Loucy (cell line): Measurements from ENCODE around the gene UCN3.

Source experiments
- EZH2phosphoT487 ChIP-seq: fragments of 200-600 bp; IDR thresholded peaks from 2 replicates; pipeline ENCODE4 v1.6.1; 2018; ENCODE audit warnings: antibody characterized with exemption, mild to moderate bottlenecking, moderate library complexity, borderline replicate concordance
- TF ChIP-seq, protein P1 (sequence below): fragments of 200-600 bp; sonication (generic); conservative IDR thresholded peaks from 2 replicates; pipeline ENCODE4 v1.5.1; 2014; ENCODE audit warnings: mild to moderate bottlenecking, antibody characterized with exemption, low read length

DNA sequence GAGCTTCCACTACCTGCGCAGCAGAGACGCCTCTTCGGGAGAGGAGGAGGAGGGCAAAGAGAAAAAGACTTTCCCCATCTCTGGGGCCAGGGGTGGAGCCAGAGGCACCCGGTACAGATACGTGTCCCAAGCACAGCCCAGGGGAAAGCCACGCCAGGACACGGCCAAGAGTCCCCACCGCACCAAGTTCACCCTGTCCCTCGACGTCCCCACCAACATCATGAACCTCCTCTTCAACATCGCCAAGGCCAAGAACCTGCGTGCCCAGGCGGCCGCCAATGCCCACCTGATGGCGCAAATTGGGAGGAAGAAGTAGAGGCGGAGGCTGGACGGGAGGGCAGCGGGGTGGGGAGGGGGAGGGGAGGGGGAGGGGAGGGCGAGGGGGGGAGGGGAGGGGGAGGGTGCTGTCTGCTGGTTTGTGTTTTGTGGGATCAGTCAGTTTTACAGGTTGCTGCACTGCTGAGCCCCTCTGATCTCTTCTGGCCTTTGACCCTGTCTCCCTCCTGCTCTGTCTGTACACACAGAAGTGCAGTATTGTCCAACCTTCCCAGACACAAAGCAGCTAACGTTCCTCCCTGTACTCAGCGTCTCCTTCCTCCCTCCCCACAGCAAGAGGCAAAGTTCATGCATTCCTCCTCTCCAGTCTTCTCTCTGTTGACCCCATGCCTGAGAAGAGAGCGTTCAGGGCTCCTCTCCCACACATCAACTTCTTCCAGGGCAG lies 9.3 kb downstream of the UCN3 start:
- TF ChIP-seq, protein P1, sequence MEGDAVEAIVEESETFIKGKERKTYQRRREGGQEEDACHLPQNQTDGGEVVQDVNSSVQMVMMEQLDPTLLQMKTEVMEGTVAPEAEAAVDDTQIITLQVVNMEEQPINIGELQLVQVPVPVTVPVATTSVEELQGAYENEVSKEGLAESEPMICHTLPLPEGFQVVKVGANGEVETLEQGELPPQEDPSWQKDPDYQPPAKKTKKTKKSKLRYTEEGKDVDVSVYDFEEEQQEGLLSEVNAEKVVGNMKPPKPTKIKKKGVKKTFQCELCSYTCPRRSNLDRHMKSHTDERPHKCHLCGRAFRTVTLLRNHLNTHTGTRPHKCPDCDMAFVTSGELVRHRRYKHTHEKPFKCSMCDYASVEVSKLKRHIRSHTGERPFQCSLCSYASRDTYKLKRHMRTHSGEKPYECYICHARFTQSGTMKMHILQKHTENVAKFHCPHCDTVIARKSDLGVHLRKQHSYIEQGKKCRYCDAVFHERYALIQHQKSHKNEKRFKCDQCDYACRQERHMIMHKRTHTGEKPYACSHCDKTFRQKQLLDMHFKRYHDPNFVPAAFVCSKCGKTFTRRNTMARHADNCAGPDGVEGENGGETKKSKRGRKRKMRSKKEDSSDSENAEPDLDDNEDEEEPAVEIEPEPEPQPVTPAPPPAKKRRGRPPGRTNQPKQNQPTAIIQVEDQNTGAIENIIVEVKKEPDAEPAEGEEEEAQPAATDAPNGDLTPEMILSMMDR: no peak
- TF ChIP-seq EZH2phosphoT487: no peak
